Left ventricle myocardium inferior (tissue), 1 donor: Measurements from ENCODE around the gene KLHL3. TPM values are rescaled to one million over a fixed set of nuclear protein-coding genes. Genes with fewer than 3 reads are reported as not detected.

Source experiments
- DNase-seq: peaks from one replicate; pipeline ENCODE4 v3.0.0-alpha.2; 2020
- H3K27ac ChIP-seq: fragments of 200-600 bp; replicated peaks from 2 replicates; pipeline ENCODE4 v1.8.0; 2021
- H3K27me3 ChIP-seq: fragments of 200-600 bp; 2 replicates; pipeline ENCODE4 v1.8.0; 2021; ENCODE audit warnings: low read depth
- H3K36me3 ChIP-seq: fragments of 200-600 bp; 2 replicates; pipeline ENCODE4 v1.8.0; 2021
- H3K4me1 ChIP-seq: fragments of 200-600 bp; 2 replicates; pipeline ENCODE4 v1.8.0; 2021
- H3K4me3 ChIP-seq: fragments of 200-600 bp; 2 replicates; pipeline ENCODE4 v1.8.0; 2021; ENCODE audit warnings: mild to moderate bottlenecking, moderate library complexity
- H3K9me3 ChIP-seq: fragments of 200-600 bp; replicated peaks from 2 replicates; pipeline ENCODE4 v1.8.0; 2021
- intact Hi-C: fragments of 100-400 bp; cut with micrococcal nuclease; formaldehyde crosslinking; loops from one replicate; pipeline ENCODE4 v1.11.0; 2022
- total RNA-seq: library from RNA; stranded (reverse); fragmentation: NEBNext Ultra II Directional; extraction: Animal tissue kit (Norgen Biotek cat#: 25700); gene quantifications from one replicate; pipeline ENCODE4 v1.2.1, GENCODE V29; 2021
- TF ChIP-seq, protein P1 (sequence below): fragments of 200-600 bp; IDR thresholded peaks from 2 replicates; pipeline ENCODE4 v1.8.0; 2021; ENCODE audit warnings: antibody characterized with exemption, mild to moderate bottlenecking, borderline replicate concordance
- donor health status: DM: no; HTN: yes; CAD: no; lungs with severe emphysema.

KLHL3 gene
- total RNA-seq, 1 donor from 2014 or later = 26.3 TPM

DNA sequence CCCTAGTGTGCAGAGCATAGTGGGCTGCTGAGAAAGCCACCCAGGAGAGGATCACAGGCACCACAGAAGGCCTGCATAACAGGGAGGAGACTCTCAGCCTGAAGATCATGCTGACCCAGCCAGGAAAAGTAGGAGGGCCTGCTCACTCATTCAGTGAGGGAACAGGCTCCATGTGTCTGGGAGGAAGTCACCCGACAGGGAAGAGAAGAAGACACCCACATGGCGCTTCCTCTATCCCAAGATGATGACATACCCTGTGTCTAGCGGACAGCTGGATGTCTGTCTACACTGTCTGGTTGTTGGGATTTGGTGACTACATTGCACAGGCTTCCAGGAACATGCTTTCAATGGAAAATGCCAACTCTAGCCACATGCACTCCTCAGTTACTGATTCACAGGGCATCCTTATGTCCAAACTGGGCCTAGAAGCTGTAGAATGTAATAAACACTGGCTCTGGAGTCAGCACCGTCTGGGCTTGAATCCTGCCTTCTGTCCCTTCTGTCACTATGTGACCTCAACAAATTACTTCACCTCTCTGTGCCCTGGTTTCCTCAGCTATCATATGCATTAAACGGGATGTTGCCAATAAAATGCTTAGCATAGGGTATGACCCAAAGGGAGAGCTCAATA, 47.6 kb downstream of the KLHL3 start:
- TF ChIP-seq, protein P1, sequence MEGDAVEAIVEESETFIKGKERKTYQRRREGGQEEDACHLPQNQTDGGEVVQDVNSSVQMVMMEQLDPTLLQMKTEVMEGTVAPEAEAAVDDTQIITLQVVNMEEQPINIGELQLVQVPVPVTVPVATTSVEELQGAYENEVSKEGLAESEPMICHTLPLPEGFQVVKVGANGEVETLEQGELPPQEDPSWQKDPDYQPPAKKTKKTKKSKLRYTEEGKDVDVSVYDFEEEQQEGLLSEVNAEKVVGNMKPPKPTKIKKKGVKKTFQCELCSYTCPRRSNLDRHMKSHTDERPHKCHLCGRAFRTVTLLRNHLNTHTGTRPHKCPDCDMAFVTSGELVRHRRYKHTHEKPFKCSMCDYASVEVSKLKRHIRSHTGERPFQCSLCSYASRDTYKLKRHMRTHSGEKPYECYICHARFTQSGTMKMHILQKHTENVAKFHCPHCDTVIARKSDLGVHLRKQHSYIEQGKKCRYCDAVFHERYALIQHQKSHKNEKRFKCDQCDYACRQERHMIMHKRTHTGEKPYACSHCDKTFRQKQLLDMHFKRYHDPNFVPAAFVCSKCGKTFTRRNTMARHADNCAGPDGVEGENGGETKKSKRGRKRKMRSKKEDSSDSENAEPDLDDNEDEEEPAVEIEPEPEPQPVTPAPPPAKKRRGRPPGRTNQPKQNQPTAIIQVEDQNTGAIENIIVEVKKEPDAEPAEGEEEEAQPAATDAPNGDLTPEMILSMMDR = no peak
- DNase-seq = no peak
- Histone ChIP-seq H3K27ac (no peak overlapping the region), H3K4me3 (no peak overlapping the region), H3K9me3 (no peaks in the 10 kb centered on the region), H3K4me1 (peaks cover 3% of the 10 kb centered on the region), H3K27me3 (no peaks in the 10 kb centered on the region), H3K36me3 (peaks cover 47% of the 10 kb centered on the region)
- intact Hi-C loops = no loop called here

DNA sequence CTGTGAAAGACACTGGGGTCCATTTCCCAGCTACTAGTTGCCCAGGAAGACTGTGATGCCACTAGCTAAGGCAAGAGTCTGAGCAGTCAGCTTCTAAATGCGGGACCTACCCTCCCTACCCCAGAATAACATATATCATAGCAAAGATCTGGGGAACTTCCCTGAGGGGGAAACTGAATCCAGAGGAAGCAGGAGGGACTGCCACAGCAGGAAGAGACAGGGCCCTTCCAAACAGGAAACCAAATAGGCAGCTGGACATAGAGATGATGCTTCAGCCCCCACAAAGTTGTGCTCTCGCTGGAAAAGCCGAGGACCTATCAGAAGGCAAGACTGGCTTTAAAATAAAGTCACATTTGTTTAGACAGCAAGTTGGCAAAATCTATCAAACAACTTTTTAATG, 51.1 kb downstream of the KLHL3 start:
- H3K27ac ChIP-seq = no peak overlapping the region

DNA sequence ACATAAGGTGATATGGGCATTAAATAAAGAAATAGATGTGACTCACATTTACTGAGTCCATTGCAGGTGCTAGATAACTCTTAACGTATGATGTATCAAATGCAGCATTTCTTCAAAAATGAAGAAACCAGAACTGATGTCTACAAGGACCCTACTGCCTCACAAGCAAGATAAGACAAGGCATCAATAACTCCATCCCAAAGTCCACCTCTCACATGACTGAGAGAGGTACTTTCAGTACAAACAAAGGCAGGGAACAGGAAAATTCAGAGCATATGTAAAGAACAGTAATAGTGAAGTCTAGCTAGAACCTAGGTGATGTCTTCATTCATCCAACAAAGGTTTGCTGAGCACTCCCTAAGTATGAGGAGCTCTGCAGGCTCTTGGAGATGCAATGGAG, 54.7 kb downstream of the KLHL3 start:
- no peaks in the 10 kb centered on the region for H3K27me3 ChIP-seq
- no peak for DNase-seq
- H3K27ac ChIP-seq = no peak overlapping the region
- TF ChIP-seq, protein P1 = no peak
- peaks cover 12% of the 10 kb centered on the region for H3K4me1 ChIP-seq
- peaks cover 20% of the 10 kb centered on the region for H3K36me3 ChIP-seq
- no peak overlapping the region for H3K4me3 ChIP-seq
- intact Hi-C loops = no loop called here
- H3K9me3 ChIP-seq = no peaks in the 10 kb centered on the region

More for the DNA sequence above, 51.1 kb downstream of the KLHL3 start:
- TF ChIP-seq, protein P1 = no peak
- Histone ChIP-seq H3K36me3 (peaks cover 24% of the 10 kb centered on the region), H3K9me3 (no peaks in the 10 kb centered on the region), H3K27me3 (no peaks in the 10 kb centered on the region), H3K4me3 (no peak overlapping the region), H3K4me1 (peaks cover 5% of the 10 kb centered on the region)
- DNase-seq = no peak
- intact Hi-C loops = no loop called here

DNA sequence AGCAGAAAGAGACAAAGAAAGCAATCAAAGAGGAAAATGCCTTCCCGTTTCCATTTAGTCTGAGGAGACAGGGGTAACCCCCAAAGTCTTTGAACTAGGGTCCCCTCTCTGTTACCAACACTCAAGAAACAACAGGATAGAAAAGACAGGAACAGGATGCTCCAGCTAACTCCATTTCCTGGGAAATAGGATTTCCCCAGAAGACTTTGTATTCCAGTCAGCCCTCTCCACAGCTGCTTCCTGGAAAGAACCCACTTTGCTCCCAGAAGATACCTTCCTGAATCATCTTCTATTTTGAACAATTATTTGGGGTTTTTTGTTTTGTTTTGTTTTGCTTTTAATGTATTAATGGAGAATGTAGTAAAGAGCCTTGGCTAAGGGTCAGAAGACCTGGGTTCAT, 56.0 kb downstream of the KLHL3 start:
- Histone ChIP-seq H3K27ac (no peak overlapping the region), H3K4me1 (peaks cover 16% of the 10 kb centered on the region), H3K4me3 (no peak overlapping the region), H3K27me3 (no peaks in the 10 kb centered on the region), H3K36me3 (peaks cover 16% of the 10 kb centered on the region), H3K9me3 (no peaks in the 10 kb centered on the region)
- intact Hi-C loops = no loop called here
- DNase-seq = no peak
- TF ChIP-seq, protein P1 = no peak

DNA sequence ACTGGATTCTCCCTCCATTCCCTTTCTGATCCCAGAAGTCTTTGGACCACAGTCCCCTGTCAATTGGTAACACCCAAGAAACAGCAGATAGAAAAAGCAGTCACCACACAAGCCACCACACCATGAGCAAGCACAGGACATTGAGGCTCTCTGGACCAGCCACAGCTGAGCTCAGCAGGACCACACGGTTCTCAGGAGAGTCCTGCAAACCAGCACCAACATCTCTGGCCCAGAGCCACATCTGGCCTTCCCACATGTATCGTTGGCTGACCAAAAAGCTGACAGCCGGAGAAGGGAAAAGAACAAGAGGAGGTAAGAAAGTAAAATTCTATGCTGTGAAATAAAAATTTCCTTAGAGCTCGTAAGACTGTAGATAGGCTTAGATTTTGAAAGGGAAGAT, 56.7 kb downstream of the KLHL3 start:
- DNase-seq = no peak
- intact Hi-C loops = no loop called here
- H3K27ac ChIP-seq = no peak overlapping the region
- H3K4me3 ChIP-seq = no peak overlapping the region
- H3K9me3 ChIP-seq = no peaks in the 10 kb centered on the region
- H3K27me3 ChIP-seq = no peaks in the 10 kb centered on the region
- TF ChIP-seq, protein P1 = no peak
- peaks cover 16% of the 10 kb centered on the region for H3K4me1 ChIP-seq
- H3K36me3 ChIP-seq = peaks cover 16% of the 10 kb centered on the region
